H9 (cell line): ENCODE data around the gene INMT. TPM values are rescaled to one million over a fixed set of nuclear protein-coding genes. Genes with fewer than 3 reads are reported as not detected.

ENCODE experiments used
- DNase-seq: peaks from one replicate; pipeline ENCODE4 v3.0.0-alpha.2; 2017
- H2AFZ ChIP-seq: one replicate; pipeline ENCODE4 v1.6.1; 2013; ENCODE audit warnings: mild to moderate bottlenecking, low read length, control low read depth, moderate library complexity
- H2AK5ac ChIP-seq: 2 replicates; pipeline ENCODE4 v1.6.1; 2013; ENCODE audit warnings: low read length, control low read depth, mixed read lengths; ENCODE audit not compliant: insufficient read length
- H2BK120ac ChIP-seq: one replicate; pipeline ENCODE4 v1.6.1; 2013; ENCODE audit warnings: low read depth, mild to moderate bottlenecking, low read length, control low read depth, inconsistent platforms; ENCODE audit not compliant: poor library complexity, severe bottlenecking
- H2BK12ac ChIP-seq: 2 replicates; pipeline ENCODE4 v1.6.1; 2013; ENCODE audit warnings: low read length, control low read depth, mixed read lengths, low read depth; ENCODE audit not compliant: insufficient read length
- H2BK15ac ChIP-seq: 2 replicates; pipeline ENCODE4 v1.6.1; 2013; ENCODE audit warnings: low read depth, low read length, control low read depth
- H2BK20ac ChIP-seq: one replicate; pipeline ENCODE4 v1.6.1; 2013; ENCODE audit warnings: low read depth, mild to moderate bottlenecking, low read length, control low read depth, inconsistent platforms; ENCODE audit not compliant: poor library complexity, severe bottlenecking
- H2BK5ac ChIP-seq: 2 replicates; pipeline ENCODE4 v1.6.1; 2013; ENCODE audit warnings: low read length, control low read depth, mixed read lengths; ENCODE audit not compliant: insufficient read length
- H3K14ac ChIP-seq: 2 replicates; pipeline ENCODE4 v1.6.1; 2013; ENCODE audit warnings: low read length, control low read depth; ENCODE audit not compliant: insufficient read depth
- H3K18ac ChIP-seq: 2 replicates; pipeline ENCODE4 v1.6.1; 2013; ENCODE audit warnings: low read depth, mild to moderate bottlenecking, mixed read lengths, low read length, control low read depth; ENCODE audit not compliant: insufficient read length
- H3K23ac ChIP-seq: 2 replicates; pipeline ENCODE4 v1.6.1; 2013; ENCODE audit warnings: low read length, control low read depth, mixed read lengths, low read depth; ENCODE audit not compliant: insufficient read length
- H3K23me2 ChIP-seq: 2 replicates; pipeline ENCODE4 v1.6.1; 2013; ENCODE audit warnings: low read depth, mild to moderate bottlenecking, mixed read lengths, low read length, control low read depth; ENCODE audit not compliant: insufficient read length, poor library complexity, severe bottlenecking
- H3K27ac ChIP-seq: 2 replicates; pipeline ENCODE4 v1.5.1; 2013; ENCODE audit warnings: low read length, control low read depth, mixed read lengths, low read depth; ENCODE audit not compliant: insufficient read length
- H3K27me3 ChIP-seq: 2 replicates; pipeline ENCODE4 v1.6.1; 2013; ENCODE audit warnings: low read length, control low read depth, inconsistent platforms; ENCODE audit not compliant: insufficient read depth
- H3K4ac ChIP-seq: 2 replicates; pipeline ENCODE4 v1.6.1; 2013; ENCODE audit warnings: low read depth, mild to moderate bottlenecking, control low read depth, inconsistent platforms, low read length, moderate library complexity
- H3K4me1 ChIP-seq: 2 replicates; pipeline ENCODE4 v1.6.1; 2013; ENCODE audit warnings: low read length, control low read depth, inconsistent platforms; ENCODE audit not compliant: insufficient read depth
- H3K4me2 ChIP-seq: 2 replicates; pipeline ENCODE4 v1.6.1; 2013; ENCODE audit warnings: low read length, control low read depth, mixed read lengths; ENCODE audit not compliant: insufficient read length, insufficient read depth
- H3K56ac ChIP-seq: 2 replicates; pipeline ENCODE4 v1.6.1; 2013; ENCODE audit warnings: low read depth, mild to moderate bottlenecking, mixed read lengths, low read length, control low read depth; ENCODE audit not compliant: insufficient read length
- H3K79me1 ChIP-seq: 2 replicates; pipeline ENCODE4 v1.6.1; 2013; ENCODE audit warnings: low read depth, mild to moderate bottlenecking, moderate library complexity, low read length, control low read depth, inconsistent platforms; ENCODE audit not compliant: insufficient read depth, poor library complexity, severe bottlenecking
- H3K79me2 ChIP-seq: 2 replicates; pipeline ENCODE4 v1.6.1; 2013; ENCODE audit warnings: low read length, control low read depth, inconsistent platforms; ENCODE audit not compliant: insufficient read depth
- H3K9ac ChIP-seq: 2 replicates; pipeline ENCODE4 v1.6.1; 2013; ENCODE audit warnings: low read length, control low read depth, mixed read lengths; ENCODE audit not compliant: insufficient read length; ENCODE audit errors: extremely low read depth
- H3K9me3 ChIP-seq: one replicate; pipeline ENCODE4 v1.6.1; 2013; ENCODE audit warnings: low read depth, low read length, inconsistent platforms; ENCODE audit not compliant: control insufficient read depth
- H3T11ph ChIP-seq: one replicate; pipeline ENCODE4 v1.6.1; 2013; ENCODE audit warnings: mild to moderate bottlenecking, low read length, control low read depth, inconsistent platforms
- H4K20me1 ChIP-seq: one replicate; pipeline ENCODE4 v1.6.1; 2013; ENCODE audit not compliant: control insufficient read depth, insufficient read length, insufficient read depth
- H4K5ac ChIP-seq: 2 replicates; pipeline ENCODE4 v1.6.1; 2013; ENCODE audit warnings: low read depth, mild to moderate bottlenecking, mixed read lengths, low read length, control low read depth; ENCODE audit not compliant: insufficient read length
- H4K8ac ChIP-seq: replicated peaks from 2 replicates; pipeline ENCODE4 v1.6.1; 2013; ENCODE audit warnings: low read length, control low read depth, mixed read lengths, low read depth; ENCODE audit not compliant: insufficient read length
- H4K91ac ChIP-seq: 2 replicates; pipeline ENCODE4 v1.6.1; 2013; ENCODE audit warnings: low read depth, mild to moderate bottlenecking, moderate library complexity, mixed read lengths, low read length, control low read depth; ENCODE audit not compliant: insufficient read length
- H3K27ac Mint-ChIP-seq, 3 experiments: 2 replicates in 2 of 3; 3 replicates in 1 of 3; pipeline ENCODE4 v1.8.0; 2020 to 2021; ENCODE audit warnings: mixed read lengths in 3 of 3, mild to moderate bottlenecking in 1 of 3, moderate library complexity in 1 of 3
- H3K27me3 Mint-ChIP-seq: 2 replicates; pipeline ENCODE4 v1.8.0; 2021; ENCODE audit warnings: low read depth, mild to moderate bottlenecking, moderate library complexity, mixed read lengths
- H3K36me3 Mint-ChIP-seq, 3 experiments: 2 replicates in 2 of 3; 3 replicates in 1 of 3; pipeline ENCODE4 v1.8.0; 2020 to 2021; ENCODE audit warnings: low read depth in 3 of 3, mixed read lengths in 3 of 3; ENCODE audit not compliant: insufficient read depth in 1 of 3
- H3K4me1 Mint-ChIP-seq, 2 experiments: 2 replicates each; pipeline ENCODE4 v1.8.0; 2020; ENCODE audit warnings: mixed read lengths in 2 of 2
- H3K4me3 Mint-ChIP-seq, 2 experiments: 2 replicates in 1 of 2; 3 replicates in 1 of 2; pipeline ENCODE4 v1.8.0; 2020 to 2021; ENCODE audit warnings: mild to moderate bottlenecking in 2 of 2, mixed read lengths in 2 of 2, moderate library complexity in 1 of 2
- H3K9me3 Mint-ChIP-seq, 2 experiments: 2 replicates in 1 of 2; 3 replicates in 1 of 2; pipeline ENCODE4 v1.8.0; 2020; ENCODE audit warnings: mild to moderate bottlenecking in 2 of 2, mixed read lengths in 2 of 2, moderate library complexity in 1 of 2
- WGBS: extraction: QIAGEN DNeasy Blood & Tissue Kit; methylation state at CpG from one replicate; pipeline ENCODE4 v1.1.7; 2013; ENCODE audit warnings: missing lambda C conversion rate, low lambda C conversion rate, mixed read lengths; ENCODE audit not compliant: insufficient read length; ENCODE audit errors: extremely low coverage; 5-methylcytosine and 5-hydroxymethylcytosine counted together
- total RNA-seq: library from RNA; stranded (reverse); gene quantifications from 2 replicates; pipeline ENCODE4 v1.2.1, GENCODE V29; 2021
- TF ChIP-seq, protein P1 (sequence below): fragments of 200-600 bp; sonication (generic); conservative IDR thresholded peaks from 3 replicates; pipeline ENCODE4 v1.8.0; 2021; ENCODE audit warnings: antibody characterized with exemption, mild to moderate bottlenecking

Gene INMT
- total RNA-seq, 1 experiment from 2014 or later = 0.70 TPM

GRCh38 chr7:30788640-30789333 lies 36.9 kb downstream of the INMT start:
- TF ChIP-seq, protein P1, sequence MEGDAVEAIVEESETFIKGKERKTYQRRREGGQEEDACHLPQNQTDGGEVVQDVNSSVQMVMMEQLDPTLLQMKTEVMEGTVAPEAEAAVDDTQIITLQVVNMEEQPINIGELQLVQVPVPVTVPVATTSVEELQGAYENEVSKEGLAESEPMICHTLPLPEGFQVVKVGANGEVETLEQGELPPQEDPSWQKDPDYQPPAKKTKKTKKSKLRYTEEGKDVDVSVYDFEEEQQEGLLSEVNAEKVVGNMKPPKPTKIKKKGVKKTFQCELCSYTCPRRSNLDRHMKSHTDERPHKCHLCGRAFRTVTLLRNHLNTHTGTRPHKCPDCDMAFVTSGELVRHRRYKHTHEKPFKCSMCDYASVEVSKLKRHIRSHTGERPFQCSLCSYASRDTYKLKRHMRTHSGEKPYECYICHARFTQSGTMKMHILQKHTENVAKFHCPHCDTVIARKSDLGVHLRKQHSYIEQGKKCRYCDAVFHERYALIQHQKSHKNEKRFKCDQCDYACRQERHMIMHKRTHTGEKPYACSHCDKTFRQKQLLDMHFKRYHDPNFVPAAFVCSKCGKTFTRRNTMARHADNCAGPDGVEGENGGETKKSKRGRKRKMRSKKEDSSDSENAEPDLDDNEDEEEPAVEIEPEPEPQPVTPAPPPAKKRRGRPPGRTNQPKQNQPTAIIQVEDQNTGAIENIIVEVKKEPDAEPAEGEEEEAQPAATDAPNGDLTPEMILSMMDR = no peak
- WGBS = no CpG with 5 or more reads among the region's 11 CpGs
- Histone ChIP-seq H4K5ac (no peak overlapping the region), H2BK15ac (no peak overlapping the region), H3K4me1 (no peaks in the 10 kb centered on the region), H3K14ac (no peak overlapping the region), H3K4ac (no peak overlapping the region), H3K27ac (no peak overlapping the region), H4K20me1 (no peaks in the 10 kb centered on the region), H2BK120ac (no peak overlapping the region), H3K56ac (no peak overlapping the region), H3K9me3 (no peaks in the 10 kb centered on the region), H2BK12ac (no peak overlapping the region), H4K91ac (no peak overlapping the region), H3K23ac (no peak overlapping the region), H3K4me2 (no peak overlapping the region), H2BK20ac (no peak overlapping the region), H3K27me3 (no peaks in the 10 kb centered on the region), H4K8ac (no peak overlapping the region), H2BK5ac (no peak overlapping the region), H3K9ac (no peak overlapping the region), H3K23me2 (no peaks in the 10 kb centered on the region), H3K79me1 (no peaks in the 10 kb centered on the region), H3T11ph (no peak overlapping the region), H2AK5ac (no peak overlapping the region), H3K79me2 (no peaks in the 10 kb centered on the region), H3K18ac (no peak overlapping the region), H2AFZ (no peak overlapping the region)
- H3K4me1 Mint-ChIP-seq = peaks cover 4 to 9% of the 10 kb centered on the region in 2 experiments
- peaks cover 3 to 6% (median 4%) of the 10 kb centered on the region in 3 experiments; a peak in 4 of 7 replicates for H3K36me3 Mint-ChIP-seq
- H3K27ac Mint-ChIP-seq = no peak overlapping the region
- no peak overlapping the region for H3K4me3 Mint-ChIP-seq
- H3K9me3 Mint-ChIP-seq = no peaks in the 10 kb centered on the region
- H3K27me3 Mint-ChIP-seq = no peaks in the 10 kb centered on the region
- DNase-seq = no peak
